ENCODE data around the gene MAPT. TPM values are rescaled to one million over a fixed set of nuclear protein-coding genes. Genes with fewer than 3 reads are reported as not detected.

The MAPT gene
- total and polyA plus RNA-seq, 2 of the 13 experiments (the other 11 are each of a cell fraction or from before 2014, with no cell fraction given) = 2.1 to 2.8 TPM

DNA sequence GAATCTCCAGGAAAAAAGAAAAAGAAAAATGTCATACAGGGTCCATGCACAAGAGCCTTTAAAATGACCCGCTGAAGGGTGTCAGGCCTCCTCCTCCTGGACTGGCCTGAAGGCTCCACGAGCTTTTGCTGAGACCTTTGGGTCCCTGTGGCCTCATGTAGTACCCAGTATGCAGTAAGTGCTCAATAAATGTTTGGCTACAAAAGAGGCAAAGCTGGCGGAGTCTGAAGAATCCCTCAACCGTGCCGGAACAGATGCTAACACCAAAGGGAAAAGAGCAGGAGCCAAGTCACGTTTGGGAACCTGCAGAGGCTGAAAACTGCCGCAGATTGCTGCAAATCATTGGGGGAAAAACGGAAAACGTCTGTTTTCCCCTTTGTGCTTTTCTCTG is 105.5 kb downstream of the MAPT start:
- Histone ChIP-seq H3K4me1 (ENCODE audit: insufficient read depth, low read length) (peaks cover 39% of the 10 kb centered on the region), H3K36me3 (replicated peaks in 1 of 2; ENCODE audit: control insufficient read depth in 1 of 2, insufficient read depth in 2 of 2, low read length in 2 of 2) (no peaks in the 10 kb centered on the region), H3K79me2 (ENCODE audit: insufficient read depth, low read length) (no peaks in the 10 kb centered on the region), H3K4me2 (ENCODE audit: low read depth, low read length) (no peak overlapping the region), H3K9me3 (ENCODE audit: low read length) (no peaks in the 10 kb centered on the region), H3K27ac (ENCODE audit: extremely low read length, insufficient read depth, low read length) (no peak overlapping the region), H4K20me1 (ENCODE audit: insufficient read depth, low read length) (no peaks in the 10 kb centered on the region), H3K9ac (ENCODE audit: insufficient read depth, low read depth, low read length) (no peak overlapping the region), H3K27me3 (ENCODE audit: control insufficient read depth in 1 of 2, insufficient read depth in 2 of 2, low read length in 2 of 2) (0 out of 5 replicates have a peak, but pooled peaks cover 0 to 1% of the 10 kb centered on the region in 2 experiments), H3K4me3 (replicated peaks in 1 of 3; ENCODE audit: insufficient read depth in 1 of 3, low read depth in 2 of 3, low read length in 3 of 3) (no peak overlapping the region), H2AFZ (ENCODE audit: low read length) (no peak overlapping the region)
- no TSS peak for BruUV-seq (replicated peaks)
- intact Hi-C loops (cut with micrococcal nuclease; ENCODE audit: unreplicated experiment) (loop anchor here (5.0 kb wide), 1 partner anchor 287 kb away; no protein-coding TSS in a partner anchor), in situ Hi-C loops (cut with HindIII; ENCODE audit: extremely low pct_ligation_motif_present, low pct_unique_long_range_greater_than_20kb) (loop anchor here (5.0 to 25.0 kb wide), 3 partner anchors 42 to 837 kb away; no protein-coding TSS in a partner anchor)
- DNase-seq (ENCODE audit: low spot score) = no peak
- no peak for TF ChIP-seq ZBTB21 (CRISPR knock-in tag; IDR thresholded peaks at IDR 0.05)
- ATAC-seq = no peak
- FAIRE-seq = no peak
- CTCF ChIA-PET (ENCODE audit: low intra/inter-chr PET ratio, low total read pairs) = no interaction called here
- POLR2A ChIA-PET = no interaction called here
- 56% methylated on average over 9 of the region's 9 CpGs for WGBS (ENCODE audit: low lambda C conversion rate)

DNA sequence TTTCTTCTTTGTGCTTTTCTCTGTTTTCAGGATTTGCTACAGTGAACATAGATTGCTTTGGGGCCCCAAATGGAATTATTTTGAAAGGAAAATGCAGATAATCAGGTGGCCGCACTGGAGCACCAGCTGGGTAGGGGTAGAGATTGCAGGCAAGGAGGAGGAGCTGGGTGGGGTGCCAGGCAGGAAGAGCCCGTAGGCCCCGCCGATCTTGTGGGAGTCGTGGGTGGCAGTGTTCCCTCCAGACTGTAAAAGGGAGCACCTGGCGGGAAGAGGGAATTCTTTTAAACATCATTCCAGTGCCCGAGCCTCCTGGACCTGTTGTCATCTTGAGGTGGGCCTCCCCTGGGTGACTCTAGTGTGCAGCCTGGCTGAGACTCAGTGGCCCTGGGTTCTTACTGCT is 105.9 kb downstream of the MAPT start:
- H3K4me2 ChIP-seq (ENCODE audit: low read depth, low read length) = no peak overlapping the region
- no peaks in the 10 kb centered on the region for H3K36me3 ChIP-seq (replicated peaks in 1 of 2; ENCODE audit: control insufficient read depth in 1 of 2, insufficient read depth in 2 of 2, low read length in 2 of 2)
- FAIRE-seq (no peak), ATAC-seq (no peak), DNase-seq (ENCODE audit: low spot score) (no peak)
- no peak overlapping the region for H3K4me3 ChIP-seq (replicated peaks in 1 of 3; ENCODE audit: insufficient read depth in 1 of 3, low read depth in 2 of 3, low read length in 3 of 3)
- POLR2A ChIA-PET = no interaction called here
- H3K4me1 ChIP-seq (ENCODE audit: insufficient read depth, low read length) = peaks cover 43% of the 10 kb centered on the region
- no TSS peak for BruUV-seq (replicated peaks)
- H3K79me2 ChIP-seq (ENCODE audit: insufficient read depth, low read length) = no peaks in the 10 kb centered on the region
- WGBS (ENCODE audit: low lambda C conversion rate) = 77% methylated on average over 6 of the region's 7 CpGs
- H3K9me3 ChIP-seq (ENCODE audit: low read length) = no peaks in the 10 kb centered on the region
- no peaks in the 10 kb centered on the region for H4K20me1 ChIP-seq (ENCODE audit: insufficient read depth, low read length)
- 0 out of 5 replicates have a peak, but pooled peaks cover 0 to 1% of the 10 kb centered on the region in 2 experiments for H3K27me3 ChIP-seq (ENCODE audit: control insufficient read depth in 1 of 2, insufficient read depth in 2 of 2, low read length in 2 of 2)
- H3K27ac ChIP-seq (ENCODE audit: extremely low read length, insufficient read depth, low read length) = no peak overlapping the region
- in situ Hi-C loops (cut with HindIII; ENCODE audit: extremely low pct_ligation_motif_present, low pct_unique_long_range_greater_than_20kb) (loop anchor here (5.0 to 25.0 kb wide), 3 partner anchors 42 to 837 kb away; no protein-coding TSS in a partner anchor), intact Hi-C loops (cut with micrococcal nuclease; ENCODE audit: unreplicated experiment) (loop anchor here (5.0 kb wide), 1 partner anchor 287 kb away; no protein-coding TSS in a partner anchor)
- no peak overlapping the region for H2AFZ ChIP-seq (ENCODE audit: low read length)
- CTCF ChIA-PET (ENCODE audit: low intra/inter-chr PET ratio, low total read pairs) = no interaction called here
- no peak overlapping the region for H3K9ac ChIP-seq (ENCODE audit: insufficient read depth, low read depth, low read length)
- TF ChIP-seq RARA (CRISPR knock-in tag; IDR thresholded peaks at IDR 0.05) (no peak), ZNF441 (CRISPR knock-in tag; IDR thresholded peaks at IDR 0.05; ENCODE audit: borderline replicate concordance) (no peak), KLF6 (CRISPR knock-in tag; IDR thresholded peaks at IDR 0.05) (no peak), PHF20 (CRISPR knock-in tag; IDR thresholded peaks at IDR 0.05) (no peak), ZBTB38 (CRISPR knock-in tag; IDR thresholded peaks at IDR 0.05) (no peak), ZNF557 (CRISPR knock-in tag; IDR thresholded peaks at IDR 0.05) (no peak), SNAI1 (CRISPR knock-in tag; IDR thresholded peaks at IDR 0.05; ENCODE audit: borderline replicate concordance) (no peak), ZNF10 (CRISPR knock-in tag; IDR thresholded peaks at IDR 0.05; ENCODE audit: borderline replicate concordance, low read depth) (no peak), SOX5 (CRISPR knock-in tag; IDR thresholded peaks at IDR 0.05; ENCODE audit: borderline replicate concordance) (no peak), MLLT10 (CRISPR knock-in tag; IDR thresholded peaks at IDR 0.05) (no peak)
- TF ChIP-seq, protein P1, sequence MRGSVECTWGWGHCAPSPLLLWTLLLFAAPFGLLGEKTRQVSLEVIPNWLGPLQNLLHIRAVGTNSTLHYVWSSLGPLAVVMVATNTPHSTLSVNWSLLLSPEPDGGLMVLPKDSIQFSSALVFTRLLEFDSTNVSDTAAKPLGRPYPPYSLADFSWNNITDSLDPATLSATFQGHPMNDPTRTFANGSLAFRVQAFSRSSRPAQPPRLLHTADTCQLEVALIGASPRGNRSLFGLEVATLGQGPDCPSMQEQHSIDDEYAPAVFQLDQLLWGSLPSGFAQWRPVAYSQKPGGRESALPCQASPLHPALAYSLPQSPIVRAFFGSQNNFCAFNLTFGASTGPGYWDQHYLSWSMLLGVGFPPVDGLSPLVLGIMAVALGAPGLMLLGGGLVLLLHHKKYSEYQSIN (CRISPR knock-in tag; IDR thresholded peaks at IDR 0.05; ENCODE audit: borderline replicate concordance) = no peak
- TF ChIP-seq, protein P2, sequence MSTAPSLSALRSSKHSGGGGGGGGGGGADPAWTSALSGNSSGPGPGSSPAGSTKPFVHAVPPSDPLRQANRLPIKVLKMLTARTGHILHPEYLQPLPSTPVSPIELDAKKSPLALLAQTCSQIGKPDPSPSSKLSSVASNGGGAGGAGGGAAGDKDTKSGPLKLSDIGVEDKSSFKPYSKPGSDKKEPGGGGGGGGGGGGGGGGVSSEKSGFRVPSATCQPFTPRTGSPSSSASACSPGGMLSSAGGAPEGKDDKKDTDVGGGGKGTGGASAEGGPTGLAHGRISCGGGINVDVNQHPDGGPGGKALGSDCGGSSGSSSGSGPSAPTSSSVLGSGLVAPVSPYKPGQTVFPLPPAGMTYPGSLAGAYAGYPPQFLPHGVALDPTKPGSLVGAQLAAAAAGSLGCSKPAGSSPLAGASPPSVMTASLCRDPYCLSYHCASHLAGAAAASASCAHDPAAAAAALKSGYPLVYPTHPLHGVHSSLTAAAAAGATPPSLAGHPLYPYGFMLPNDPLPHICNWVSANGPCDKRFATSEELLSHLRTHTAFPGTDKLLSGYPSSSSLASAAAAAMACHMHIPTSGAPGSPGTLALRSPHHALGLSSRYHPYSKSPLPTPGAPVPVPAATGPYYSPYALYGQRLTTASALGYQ (CRISPR knock-in tag; IDR thresholded peaks at IDR 0.05) = no peak
- TF ChIP-seq, protein P3, sequence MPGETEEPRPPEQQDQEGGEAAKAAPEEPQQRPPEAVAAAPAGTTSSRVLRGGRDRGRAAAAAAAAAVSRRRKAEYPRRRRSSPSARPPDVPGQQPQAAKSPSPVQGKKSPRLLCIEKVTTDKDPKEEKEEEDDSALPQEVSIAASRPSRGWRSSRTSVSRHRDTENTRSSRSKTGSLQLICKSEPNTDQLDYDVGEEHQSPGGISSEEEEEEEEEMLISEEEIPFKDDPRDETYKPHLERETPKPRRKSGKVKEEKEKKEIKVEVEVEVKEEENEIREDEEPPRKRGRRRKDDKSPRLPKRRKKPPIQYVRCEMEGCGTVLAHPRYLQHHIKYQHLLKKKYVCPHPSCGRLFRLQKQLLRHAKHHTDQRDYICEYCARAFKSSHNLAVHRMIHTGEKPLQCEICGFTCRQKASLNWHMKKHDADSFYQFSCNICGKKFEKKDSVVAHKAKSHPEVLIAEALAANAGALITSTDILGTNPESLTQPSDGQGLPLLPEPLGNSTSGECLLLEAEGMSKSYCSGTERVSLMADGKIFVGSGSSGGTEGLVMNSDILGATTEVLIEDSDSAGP (CRISPR knock-in tag; IDR thresholded peaks at IDR 0.05; ENCODE audit: borderline replicate concordance) = no peak
- TF ChIP-seq, protein P4, sequence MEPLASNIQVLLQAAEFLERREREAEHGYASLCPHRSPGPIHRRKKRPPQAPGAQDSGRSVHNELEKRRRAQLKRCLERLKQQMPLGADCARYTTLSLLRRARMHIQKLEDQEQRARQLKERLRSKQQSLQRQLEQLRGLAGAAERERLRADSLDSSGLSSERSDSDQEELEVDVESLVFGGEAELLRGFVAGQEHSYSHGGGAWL (CRISPR knock-in tag; IDR thresholded peaks at IDR 0.05) = no peak

All from HepG2 (cell line).